HFFc6 (cell line): ENCODE measurements around the gene BCAS3. TPM values are rescaled to one million over a fixed set of nuclear protein-coding genes. Genes with fewer than 3 reads are reported as not detected.

Experiments used
- DNase-seq: peaks from one replicate; pipeline ENCODE4 v3.0.0-alpha.2; 2018
- H3K27ac Mint-ChIP-seq: 2 replicates; pipeline ENCODE4 v1.8.0; 2020; ENCODE audit warnings: mild to moderate bottlenecking, mixed read lengths
- H3K27me3 Mint-ChIP-seq: 2 replicates; pipeline ENCODE4 v1.8.0; 2021; ENCODE audit warnings: mild to moderate bottlenecking, moderate library complexity, mixed read lengths; ENCODE audit not compliant: insufficient read depth
- H3K36me3 Mint-ChIP-seq: 2 replicates; pipeline ENCODE4 v1.8.0; 2021; ENCODE audit warnings: low read depth, mixed read lengths
- H3K4me1 Mint-ChIP-seq: 2 replicates; pipeline ENCODE4 v1.8.0; 2020; ENCODE audit warnings: low read depth, mixed read lengths
- H3K4me3 Mint-ChIP-seq: 2 replicates; pipeline ENCODE4 v1.8.0; 2020; ENCODE audit warnings: mild to moderate bottlenecking, moderate library complexity, mixed read lengths
- H3K9me3 Mint-ChIP-seq: 2 replicates; pipeline ENCODE4 v1.8.0; 2020; ENCODE audit warnings: mild to moderate bottlenecking, mixed read lengths
- CTCF ChIP-seq: fragments of 200-600 bp; sonication (generic); IDR thresholded peaks from 2 replicates; pipeline ENCODE4 v1.5.0; 2021; ENCODE audit warnings: antibody characterized with exemption, mild to moderate bottlenecking
- total RNA-seq, 6 experiments: library from RNA; stranded (reverse); fragmentation: NEBNext Ultra II Directional; extraction: Animal tissue kit (Norgen Biotek cat#: 25700); gene quantifications; 2 replicates in 1 of 6; 3 replicates in 5 of 6; pipeline ENCODE4 v1.2.3, GENCODE V29; 2021

The BCAS3 gene
- total RNA-seq, 6 experiments from 2014 or later, result 9.8 to 13.8 (median 12.0) TPM

GRCh38 chr17:60900688-60901087 lies 223.0 kb downstream of the BCAS3 start:
- no peaks in the 10 kb centered on the region for H3K27me3 Mint-ChIP-seq
- no peak for DNase-seq
- peak overlapping the region; percentile 29; the same call in 1 of the 2 replicates for H3K4me3 Mint-ChIP-seq
- peaks cover 16% of the 10 kb centered on the region for H3K36me3 Mint-ChIP-seq
- H3K4me1 Mint-ChIP-seq, result peaks cover 32% of the 10 kb centered on the region
- peak overlapping the region; percentile 68; the same call in 1 of the 2 replicates for H3K27ac Mint-ChIP-seq
- no peak for TF ChIP-seq CTCF
- peaks cover 10% of the 10 kb centered on the region; the same call in 1 of the 2 replicates for H3K9me3 Mint-ChIP-seq

- no peaks in the 10 kb centered on the region for H3K27me3 Mint-ChIP-seq
- DNase-seq, result peak; percentile 1
- H3K9me3 Mint-ChIP-seq, result peaks cover 10% of the 10 kb centered on the region; the same call in 1 of the 2 replicates
- H3K4me3 Mint-ChIP-seq, result peak overlapping the region; percentile 29
- TF ChIP-seq CTCF, result peak; percentile 54
- H3K27ac Mint-ChIP-seq, result peak overlapping the region; percentile 68
- peaks cover 32% of the 10 kb centered on the region for H3K4me1 Mint-ChIP-seq
- H3K36me3 Mint-ChIP-seq, result peaks cover 16% of the 10 kb centered on the region
Measured at GRCh38 chr17:60901242-60901641, 223.6 kb downstream of the BCAS3 start.

- Mint-ChIP-seq H3K4me3 (peak overlapping the region; percentile 29; the same call in 1 of the 2 replicates), H3K4me1 (peaks cover 32% of the 10 kb centered on the region), H3K9me3 (peaks cover 6% of the 10 kb centered on the region; the same call in 1 of the 2 replicates), H3K36me3 (peaks cover 13% of the 10 kb centered on the region), H3K27me3 (no peaks in the 10 kb centered on the region), H3K27ac (peak overlapping the region; percentile 68)
- no peak for TF ChIP-seq CTCF
- DNase-seq, result peak; percentile 57
Measured at GRCh38 chr17:60901806-60902205, 224.2 kb downstream of the BCAS3 start.

- H3K27me3 Mint-ChIP-seq, result no peaks in the 10 kb centered on the region
- peak overlapping the region; percentile 29; the same call in 1 of the 2 replicates for H3K4me3 Mint-ChIP-seq
- H3K4me1 Mint-ChIP-seq, result peaks cover 32% of the 10 kb centered on the region
- no peak for TF ChIP-seq CTCF
- H3K9me3 Mint-ChIP-seq, result no peaks in the 10 kb centered on the region; the same call in 1 of the 2 replicates
- peaks cover 7% of the 10 kb centered on the region for H3K36me3 Mint-ChIP-seq
- H3K27ac Mint-ChIP-seq, result peak overlapping the region; percentile 68
- DNase-seq, result no peak
Measured at GRCh38 chr17:60902399-60902798, 224.7 kb downstream of the BCAS3 start.

GRCh38 chr17:60904582-60904981 lies 226.9 kb downstream of the BCAS3 start:
- no peak overlapping the region for H3K27ac Mint-ChIP-seq
- DNase-seq, result no peak
- TF ChIP-seq CTCF, result no peak
- H3K9me3 Mint-ChIP-seq, result no peaks in the 10 kb centered on the region
- H3K4me1 Mint-ChIP-seq, result peaks cover 44% of the 10 kb centered on the region
- no peaks in the 10 kb centered on the region for H3K36me3 Mint-ChIP-seq
- H3K27me3 Mint-ChIP-seq, result no peaks in the 10 kb centered on the region
- no peak overlapping the region for H3K4me3 Mint-ChIP-seq
